GM19397 (cell line): ENCODE data around the gene INSL3.
"Not testable (repeated sequence)": the region's sequence is repeated elsewhere in the genome, so short reads cannot be mapped to it uniquely, and the experiment has no call there.

Experiments used
- ATAC-seq: cut with Tn5 transposase; IDR thresholded peaks from one replicate; pipeline ENCODE4 v1.9.1; 2021; ENCODE audit warnings: mild to moderate bottlenecking, moderate library complexity; ENCODE audit not compliant: unreplicated experiment

INSL3 gene

GRCh38 chr19:17826508-17827056, 5.3 kb upstream of the INSL3 start:
- ATAC-seq, result no peak

- ATAC-seq, result no peak
Observed at GRCh38 chr19:17824339-17824738, 3.0 kb upstream of the INSL3 start.

DNA sequence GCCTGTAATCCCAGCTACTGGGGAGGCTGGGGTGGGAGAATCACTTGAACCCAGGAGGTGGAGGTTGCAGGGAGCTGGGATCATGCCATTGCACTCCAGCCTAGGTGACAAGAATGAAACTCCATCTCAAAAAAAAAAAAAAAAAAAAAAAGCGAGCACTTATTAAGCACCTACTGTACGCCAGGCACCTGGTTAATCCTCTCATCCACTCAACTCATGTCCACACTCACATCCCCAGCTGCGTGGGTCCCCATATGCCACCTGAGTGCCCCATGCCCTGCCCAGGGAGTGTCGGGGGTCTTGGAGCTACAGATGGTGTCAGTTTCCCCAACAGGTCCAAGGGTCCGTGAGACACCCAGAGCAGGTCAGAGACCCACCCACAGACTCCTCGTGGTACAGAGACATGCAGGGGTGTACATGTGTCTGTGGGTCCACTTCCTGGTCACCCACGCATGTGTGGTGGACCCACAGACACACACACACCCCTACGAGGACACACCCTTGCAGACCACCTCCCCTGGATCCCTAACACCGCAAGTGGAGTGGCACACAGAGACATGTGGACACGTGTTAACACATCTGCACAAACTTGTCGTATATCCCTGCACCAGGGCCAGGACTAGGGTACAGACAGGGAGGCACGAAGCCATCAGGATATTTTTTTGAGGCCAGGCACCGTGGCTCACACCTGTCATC, 3.5 kb downstream of the INSL3 start:
- no peak for ATAC-seq

- no peak for ATAC-seq
Observed at GRCh38 chr19:17812099-17812498, 9.2 kb downstream of the INSL3 start.

DNA sequence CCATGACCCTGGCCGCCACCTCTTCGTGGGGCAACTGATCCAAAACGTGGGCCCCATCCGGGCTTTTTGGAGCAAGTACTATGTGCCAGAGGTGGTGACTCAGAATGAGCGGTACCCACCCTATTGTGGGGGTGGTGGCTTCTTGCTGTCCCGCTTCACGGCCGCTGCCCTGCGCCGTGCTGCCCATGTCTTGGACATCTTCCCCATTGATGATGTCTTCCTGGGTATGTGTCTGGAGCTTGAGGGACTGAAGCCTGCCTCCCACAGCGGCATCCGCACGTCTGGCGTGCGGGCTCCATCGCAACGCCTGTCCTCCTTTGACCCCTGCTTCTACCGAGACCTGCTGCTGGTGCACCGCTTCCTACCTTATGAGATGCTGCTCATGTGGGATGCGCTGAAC, 9.6 kb downstream of the INSL3 start:
- ATAC-seq, result no peak

DNA sequence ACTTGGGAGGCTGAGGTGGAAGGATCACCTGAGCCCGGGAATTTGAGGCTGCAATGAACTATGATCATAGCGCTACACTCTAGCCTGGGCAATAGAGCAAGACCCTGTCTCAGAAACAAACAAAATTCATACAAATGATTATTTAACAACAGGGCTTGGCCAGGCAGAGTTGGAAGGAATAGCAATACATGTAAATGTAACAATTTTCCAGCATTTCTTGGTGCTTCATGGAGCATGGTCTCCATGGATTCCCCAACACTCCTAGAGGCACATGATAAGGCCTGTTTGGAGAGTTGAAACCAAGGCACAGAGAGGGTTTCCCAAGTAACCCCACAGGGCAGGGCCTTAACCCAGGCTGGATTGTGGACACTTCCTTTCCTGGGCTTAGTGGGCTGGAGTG, 10.2 kb downstream of the INSL3 start:
- no peak for ATAC-seq

- no peak for ATAC-seq
Observed at GRCh38 chr19:17807731-17808316, 13.5 kb downstream of the INSL3 start.

GRCh38 chr19:17806945-17807344, 14.4 kb downstream of the INSL3 start:
- ATAC-seq, result no peak

DNA sequence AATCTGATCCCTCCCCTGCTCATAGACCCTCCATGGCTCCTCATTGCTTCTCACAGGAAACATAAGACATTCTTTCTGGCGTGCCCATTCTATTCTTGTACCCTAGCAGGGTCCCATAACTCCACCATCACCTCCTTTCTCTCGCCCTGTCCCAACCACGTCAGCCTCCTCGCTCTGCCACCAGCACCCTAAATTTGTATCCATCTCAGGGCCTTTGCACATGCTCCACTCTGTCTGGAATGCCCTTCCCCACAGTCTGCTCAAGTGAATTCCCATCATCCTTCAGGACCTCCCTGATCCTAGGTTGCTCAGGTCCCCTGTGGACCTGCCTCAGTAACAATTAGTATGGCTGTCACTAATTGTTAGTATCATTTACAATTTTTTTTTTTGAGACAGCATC, 15.9 kb downstream of the INSL3 start:
- no peak for ATAC-seq

GRCh38 chr19:17803264-17803896, 17.9 kb downstream of the INSL3 start:
- no peak for ATAC-seq

DNA sequence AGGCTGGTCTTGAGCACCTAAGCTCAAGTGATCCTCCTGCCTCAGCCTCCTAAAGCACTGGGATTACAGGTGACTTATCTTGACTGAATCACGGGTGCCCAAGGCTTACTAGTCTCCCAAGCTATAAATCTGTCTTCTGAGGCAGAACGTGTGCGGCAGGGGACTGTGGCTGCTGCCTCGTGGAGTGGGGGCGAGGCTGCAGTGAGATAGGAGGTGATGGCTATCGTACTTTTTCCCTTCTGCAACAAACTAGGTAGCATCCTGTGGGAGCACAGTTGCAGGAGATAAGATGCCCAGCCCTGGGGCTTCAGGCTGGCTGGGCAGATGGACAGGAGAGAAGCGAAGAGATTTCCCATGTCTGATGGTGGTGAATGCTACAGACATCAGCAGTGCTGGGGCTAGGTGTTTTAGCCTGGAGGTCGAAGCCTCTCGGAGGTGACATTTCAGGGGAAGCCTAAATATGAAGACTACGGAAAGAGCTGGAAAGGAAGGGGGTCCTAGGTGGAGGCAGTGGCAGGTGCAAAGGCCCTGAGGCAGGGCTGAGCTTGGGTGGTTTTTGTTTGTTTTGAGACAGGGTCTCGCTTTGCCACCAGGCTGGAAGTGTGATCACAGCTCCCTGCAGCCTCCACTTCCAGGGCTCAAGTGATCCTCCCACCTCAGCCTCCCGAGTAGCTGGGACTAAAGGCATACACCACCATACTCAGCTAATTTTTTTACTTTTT, 19.0 kb downstream of the INSL3 start:
- ATAC-seq, result no peak

DNA sequence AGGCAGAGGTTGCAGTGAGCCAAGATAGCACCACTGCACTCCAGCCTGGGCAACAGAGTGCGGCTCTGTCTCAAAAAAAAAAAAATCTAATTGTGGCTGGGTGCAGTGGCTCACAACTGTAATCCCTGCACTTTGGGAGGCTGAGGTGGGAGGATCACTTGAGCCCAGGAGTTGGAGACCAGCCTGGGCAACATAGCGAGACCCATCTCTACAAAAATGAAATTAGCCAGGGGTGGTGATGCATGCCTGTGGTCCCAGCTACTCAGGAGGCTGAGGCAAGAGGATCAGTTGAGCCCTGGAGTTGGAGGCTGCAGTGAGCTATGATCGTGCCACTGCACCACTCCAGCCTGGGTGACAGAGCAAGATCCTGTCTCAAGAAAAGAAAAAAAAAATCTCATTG, 22.7 kb downstream of the INSL3 start:
- ATAC-seq, result not testable (repeated sequence)

DNA sequence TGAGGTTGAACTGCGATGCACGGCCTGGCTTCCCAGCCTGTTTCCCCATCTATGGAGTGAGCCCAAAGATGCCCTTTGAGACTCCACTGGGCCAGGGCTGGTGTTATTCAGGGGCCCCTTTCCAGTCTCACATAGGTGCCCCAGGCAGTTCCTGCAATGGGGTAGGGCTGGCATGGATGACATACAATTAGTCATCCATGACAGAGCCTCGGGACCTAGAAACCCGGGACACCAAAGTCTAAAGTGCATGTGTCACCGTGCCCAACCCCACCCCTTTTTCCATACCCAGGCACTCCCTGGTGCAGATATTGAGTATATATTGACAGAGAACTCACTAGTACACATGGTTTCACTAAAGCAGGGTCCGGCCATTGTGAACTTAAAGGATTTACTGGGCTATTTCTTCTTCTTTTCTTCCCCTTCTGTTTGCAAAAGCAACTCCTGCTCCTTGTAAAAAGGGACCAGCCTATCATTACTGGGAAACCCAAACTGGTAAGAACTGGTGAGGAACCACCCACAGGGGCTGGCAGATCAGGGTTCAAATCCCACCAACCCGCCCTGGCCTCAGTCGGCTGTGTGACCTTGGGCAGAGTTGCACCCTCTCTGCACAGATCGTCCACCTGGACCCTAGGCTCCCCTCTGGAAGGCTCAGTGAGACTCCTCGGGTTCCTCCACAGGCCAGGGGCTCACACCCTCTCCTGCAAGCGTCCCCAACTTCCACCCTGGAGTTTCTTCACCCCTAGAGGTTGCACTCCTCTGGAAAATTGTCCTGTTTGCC, 23.7 kb downstream of the INSL3 start:
- ATAC-seq, result no peak

GRCh38 chr19:17796838-17797423, 24.4 kb downstream of the INSL3 start:
- ATAC-seq, result no peak

DNA sequence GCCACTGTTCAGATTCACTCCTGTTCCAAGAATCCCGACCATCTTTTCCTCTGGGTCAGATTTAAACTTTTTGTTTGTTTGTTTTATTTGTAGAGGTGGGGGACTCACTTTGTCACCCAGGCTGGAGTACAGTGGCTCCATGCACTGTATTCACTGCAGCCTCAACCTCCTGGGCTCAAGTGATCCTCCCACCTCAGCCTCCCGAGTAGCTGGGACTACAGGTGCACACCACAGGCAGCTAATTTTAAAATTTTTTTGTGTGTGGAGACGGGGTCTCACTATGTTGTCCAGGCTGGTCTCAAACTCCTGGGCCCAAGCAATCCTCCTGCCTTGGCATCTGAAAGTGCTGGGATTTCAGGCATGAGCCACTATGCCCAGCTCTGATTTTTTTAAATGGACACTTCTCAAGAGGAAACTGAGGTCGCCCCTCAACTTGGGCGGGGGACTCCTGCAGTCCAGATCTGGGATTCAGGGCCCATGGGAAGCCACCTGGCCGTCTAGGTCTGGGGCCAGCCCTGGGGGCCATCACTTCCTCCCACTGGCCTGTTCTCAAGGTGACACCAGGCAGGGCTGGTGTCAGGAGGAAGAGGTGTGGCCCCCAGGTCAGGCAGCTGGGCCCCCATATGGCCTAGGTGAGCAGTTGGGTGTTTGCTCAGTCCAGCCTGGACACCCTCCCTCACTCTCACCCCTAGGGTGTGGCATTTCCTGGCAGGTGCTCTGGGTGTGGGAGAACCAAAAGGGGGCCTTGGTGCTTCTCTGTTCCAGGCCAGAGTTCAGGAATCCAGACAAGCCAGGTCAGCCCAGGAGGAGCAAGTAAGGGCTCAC, 25.1 kb downstream of the INSL3 start:
- ATAC-seq, result no peak

GRCh38 chr19:17795495-17795856, 25.8 kb downstream of the INSL3 start:
- ATAC-seq, result no peak

GRCh38 chr19:17794731-17795494, 26.4 kb downstream of the INSL3 start, which contains the start of gene B3GNT3:
TSS of gene B3GNT3 (plus strand) at chr19:17795138. CDS start at chr19:17807808, 12,670 bp downstream.
- no peak for ATAC-seq

- ATAC-seq, result no peak
Observed at GRCh38 chr19:17794412-17794730, 26.9 kb downstream of the INSL3 start.
